WTC11 (cell line): ENCODE results near the gene RPS6KA4. TPM values are rescaled to one million over a fixed set of nuclear protein-coding genes. Genes with fewer than 3 reads are reported as not detected.

Source experiments
- ATAC-seq: fragments of 200-7000 bp; cut with Tn5 transposase; 2 replicates; pipeline ENCODE4 v1.10.0; 2021; ENCODE audit warnings: mild to moderate bottlenecking, moderate library complexity
- CTCF ChIA-PET: fragments of 300-600 bp; sonication (Branson Sonifier 250); formaldehyde crosslinking; loops from one replicate; lab custom pipeline; 2021; ENCODE audit warnings: antibody characterized with exemption; lab: Charles Lee
- POLR2A ChIA-PET: fragments of 350-600 bp; sonication (Branson Sonifier 250); formaldehyde crosslinking; loops from one replicate; lab custom pipeline; 2021; ENCODE audit warnings: antibody characterized with exemption; lab: Charles Lee
- DNase-seq: peaks from one replicate; pipeline ENCODE4 v3.0.0; 2021; ENCODE audit warnings: low spot score
- H3K27ac Mint-ChIP-seq: 2 replicates; pipeline ENCODE4 v1.8.0; 2021; ENCODE audit warnings: mixed read lengths
- H3K27me3 Mint-ChIP-seq: 2 replicates; pipeline ENCODE4 v1.8.0; 2021; ENCODE audit warnings: low read depth, mild to moderate bottlenecking, moderate library complexity, mixed read lengths
- H3K36me3 Mint-ChIP-seq: 2 replicates; pipeline ENCODE4 v1.8.0; 2021; ENCODE audit warnings: mixed read lengths
- H3K4me1 Mint-ChIP-seq: 2 replicates; pipeline ENCODE4 v1.8.0; 2022; ENCODE audit warnings: mixed read lengths
- H3K4me3 Mint-ChIP-seq: 2 replicates; pipeline ENCODE4 v1.8.0; 2021; ENCODE audit warnings: mild to moderate bottlenecking, moderate library complexity, mixed read lengths
- H3K9me3 Mint-ChIP-seq: 2 replicates; pipeline ENCODE4 v1.8.0; 2021; ENCODE audit warnings: mixed read lengths
- AFF4 ChIP-seq: sonication (generic); formaldehyde crosslinking; IDR thresholded peaks from 2 replicates; pipeline ENCODE4 v1.8.1; 2023; ENCODE audit warnings: mild to moderate bottlenecking, missing genetic modification reagents, borderline replicate concordance
- E2F1 ChIP-seq: sonication (generic); formaldehyde crosslinking; IDR thresholded peaks from 2 replicates; pipeline ENCODE4 v1.8.0; 2022; ENCODE audit warnings: mild to moderate bottlenecking, missing genetic modification reagents
- ETV6 ChIP-seq: sonication (generic); formaldehyde crosslinking; IDR thresholded peaks from 2 replicates; pipeline ENCODE4 v1.8.1; 2022; ENCODE audit warnings: mild to moderate bottlenecking, missing genetic modification reagents
- GRHL2 ChIP-seq: fragments of 250-450 bp; sonication (Bioruptor Pico); IDR thresholded peaks from 2 replicates; pipeline ENCODE4 v1.8.0; 2022; ENCODE audit warnings: mild to moderate bottlenecking, moderate library complexity; ENCODE audit not compliant: insufficient replicate concordance, severe bottlenecking
- HMGA2 ChIP-seq: fragments of 250-450 bp; sonication (Bioruptor Pico); IDR thresholded peaks from 2 replicates; pipeline ENCODE4 v1.4.0; 2021; ENCODE audit warnings: mild to moderate bottlenecking, moderate library complexity
- HMGXB4 ChIP-seq: sonication (generic); formaldehyde crosslinking; IDR thresholded peaks from 2 replicates; pipeline ENCODE4 v1.8.1; 2023; ENCODE audit warnings: mild to moderate bottlenecking, moderate library complexity, missing genetic modification reagents
- KAT7 ChIP-seq: sonication (generic); formaldehyde crosslinking; IDR thresholded peaks from 2 replicates; pipeline ENCODE4 v1.8.1; 2023; ENCODE audit warnings: missing genetic modification reagents, mild to moderate bottlenecking, borderline replicate concordance
- NR1H2 ChIP-seq: sonication (generic); formaldehyde crosslinking; IDR thresholded peaks from 2 replicates; pipeline ENCODE4 v1.9.0; 2021; ENCODE audit warnings: mild to moderate bottlenecking, moderate library complexity, missing genetic modification reagents
- NR3C1 ChIP-seq: sonication (generic); formaldehyde crosslinking; conservative IDR thresholded peaks from 2 replicates; pipeline ENCODE4 v1.8.1; 2023; ENCODE audit warnings: low read depth, mild to moderate bottlenecking, missing genetic modification reagents
- USF2 ChIP-seq: sonication (generic); formaldehyde crosslinking; IDR thresholded peaks from 2 replicates; pipeline ENCODE4 v1.8.1; 2023; ENCODE audit warnings: mild to moderate bottlenecking, missing genetic modification reagents, moderate library complexity
- ZBTB21 ChIP-seq: sonication (generic); formaldehyde crosslinking; IDR thresholded peaks from 2 replicates; pipeline ENCODE4 v1.8.1; 2023; ENCODE audit warnings: mild to moderate bottlenecking, missing genetic modification reagents, borderline replicate concordance
- ZNF138 ChIP-seq: sonication (generic); formaldehyde crosslinking; conservative IDR thresholded peaks from 2 replicates; pipeline ENCODE4 v1.8.1; 2022; ENCODE audit warnings: mild to moderate bottlenecking, moderate library complexity, missing genetic modification reagents
- ZNF219 ChIP-seq: sonication (generic); formaldehyde crosslinking; IDR thresholded peaks from 2 replicates; pipeline ENCODE4 v1.8.0; 2023; ENCODE audit warnings: missing genetic modification reagents, mild to moderate bottlenecking, borderline replicate concordance
- ZNF416 ChIP-seq: fragments of 250-450 bp; sonication (Bioruptor Pico); IDR thresholded peaks from 2 replicates; pipeline ENCODE4 v1.9.0; 2021; ENCODE audit warnings: mild to moderate bottlenecking, inconsistent platforms
- ZNF671 ChIP-seq: fragments of 250-450 bp; sonication (Bioruptor Pico); IDR thresholded peaks from 2 replicates; pipeline ENCODE4 v1.8.0; 2021; ENCODE audit warnings: mild to moderate bottlenecking
- total RNA-seq: library from RNA; stranded (reverse); gene quantifications from 3 replicates; pipeline ENCODE4 v1.2.3, GENCODE V29; 2021

Gene RPS6KA4
- total RNA-seq, 1 experiment from 2014 or later, result 16.8 TPM

GRCh38 chr11:64349404-64349803, 9.6 kb upstream of the RPS6KA4 start (continued):
- no peak for TF ChIP-seq HMGXB4 (CRISPR knock-in tag)
- no peak for TF ChIP-seq GRHL2 (CRISPR knock-in tag)
- no peak for TF ChIP-seq ZNF416 (CRISPR knock-in tag)
- TF ChIP-seq KAT7 (CRISPR knock-in tag), result no peak
- no peak for TF ChIP-seq ZNF138
- no peak for TF ChIP-seq E2F1 (CRISPR knock-in tag)
- TF ChIP-seq NR3C1 (CRISPR knock-in tag), result no peak
- no peak for TF ChIP-seq ZBTB21 (CRISPR knock-in tag)
- TF ChIP-seq ETV6 (CRISPR knock-in tag), result no peak

GRCh38 chr11:64351136-64351631, 7.8 kb upstream of the RPS6KA4 start:
- DNase-seq (no peak), ATAC-seq (no peak)
- peaks cover 10% of the 10 kb centered on the region for H3K4me1 Mint-ChIP-seq
- no peaks in the 10 kb centered on the region for H3K36me3 Mint-ChIP-seq
- no peak for TF ChIP-seq NR1H2 (CRISPR knock-in tag)
- no peak for TF ChIP-seq AFF4 (CRISPR knock-in tag)
- no peak for TF ChIP-seq USF2 (CRISPR knock-in tag)
- TF ChIP-seq ZNF219 (CRISPR knock-in tag), result no peak
- no peak for TF ChIP-seq ZNF671 (CRISPR knock-in tag)
- TF ChIP-seq HMGA2 (CRISPR knock-in tag), result no peak
- TF ChIP-seq, all 79 proteins: peak for 0
- H3K4me3 Mint-ChIP-seq, result no peak overlapping the region
- H3K27ac Mint-ChIP-seq, result no peak overlapping the region
- CTCF ChIA-PET, result interaction anchor here (1.0 to 10.4 kb wide), 8 partner anchors 10 to 299 kb away, joined by 4 to 437 read pairs (median 18); partner anchors contain the start of genes CCDC88B, ESRRA, PRDX5 and TRMT112
- POLR2A ChIA-PET, result no interaction called here
- H3K27me3 Mint-ChIP-seq, result no peaks in the 10 kb centered on the region
- no peaks in the 10 kb centered on the region for H3K9me3 Mint-ChIP-seq
